HT-29 (cell line): ENCODE results near the gene DCTN4. TPM values are rescaled to one million over a fixed set of nuclear protein-coding genes. Genes with fewer than 3 reads are reported as not detected.
"Not testable (repeated sequence)": the region's sequence is repeated elsewhere in the genome, so short reads cannot be mapped to it uniquely, and the experiment has no call there.

Experiments used
- DNase-seq: peaks from one replicate; pipeline ENCODE4 v3.0.0-alpha.2; 2015; ENCODE audit warnings: low spot score
- total RNA-seq: library from RNA; depleted of rRNA; stranded (reverse); fragments of >200 nt; shearing (Covaris generic); gene quantifications from 2 replicates; pipeline ENCODE4 v1.2.3, GENCODE V29; 2014

The DCTN4 gene
- total RNA-seq, 1 experiment from 2014 or later: 30.6 TPM

DNA sequence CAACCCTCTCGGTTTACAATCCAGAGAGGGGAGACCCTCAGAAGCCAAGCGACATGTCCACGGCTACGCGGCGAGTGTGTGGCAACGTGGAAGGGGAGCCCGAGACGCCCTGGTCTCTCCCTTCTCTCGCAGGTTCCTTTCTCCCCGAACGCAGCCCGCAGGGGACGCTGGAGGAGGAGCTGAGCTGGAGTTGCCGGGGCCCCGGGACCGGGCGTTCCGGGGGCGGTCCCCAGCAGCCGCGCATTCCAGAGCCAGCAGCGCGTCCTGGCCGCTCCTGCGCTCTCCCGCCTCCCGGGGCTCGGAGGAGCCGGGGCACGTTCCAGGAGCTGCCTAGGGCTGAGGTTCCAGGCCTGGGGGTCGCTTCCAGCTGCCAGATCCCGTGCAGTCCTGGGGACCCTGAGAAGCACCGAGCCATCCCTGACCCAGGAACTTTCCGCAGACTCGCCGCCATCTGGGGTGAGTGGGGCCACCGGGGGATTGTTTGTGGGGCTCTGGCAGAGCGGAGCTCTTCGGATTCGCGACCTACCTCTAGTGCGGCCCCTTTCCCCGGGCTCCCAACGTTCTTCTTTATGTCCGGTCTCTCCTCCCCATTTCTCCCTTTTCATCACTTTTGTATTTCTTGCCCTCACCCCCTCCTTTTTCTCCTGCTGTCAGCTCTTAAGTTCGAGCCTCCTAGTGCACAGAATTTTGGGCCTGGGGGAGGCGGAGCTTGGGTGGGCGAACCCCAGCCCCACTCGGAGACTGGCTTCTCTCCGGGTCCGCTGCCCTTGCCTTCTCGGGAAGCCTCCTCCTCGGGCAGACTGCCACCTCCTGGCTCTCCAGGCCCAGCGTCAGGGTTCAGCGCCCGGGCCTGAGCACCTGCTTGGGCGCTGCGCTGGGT, 19.9 kb upstream of the DCTN4 start, which contains the start of gene SMIM3:
SMIM3 (plus strand) TSS at position 241 of the 880 bp plus-strand sequence. CDS start 16,684 bp downstream, outside the sequence.
- DNase-seq: peak; percentile 68

DNA sequence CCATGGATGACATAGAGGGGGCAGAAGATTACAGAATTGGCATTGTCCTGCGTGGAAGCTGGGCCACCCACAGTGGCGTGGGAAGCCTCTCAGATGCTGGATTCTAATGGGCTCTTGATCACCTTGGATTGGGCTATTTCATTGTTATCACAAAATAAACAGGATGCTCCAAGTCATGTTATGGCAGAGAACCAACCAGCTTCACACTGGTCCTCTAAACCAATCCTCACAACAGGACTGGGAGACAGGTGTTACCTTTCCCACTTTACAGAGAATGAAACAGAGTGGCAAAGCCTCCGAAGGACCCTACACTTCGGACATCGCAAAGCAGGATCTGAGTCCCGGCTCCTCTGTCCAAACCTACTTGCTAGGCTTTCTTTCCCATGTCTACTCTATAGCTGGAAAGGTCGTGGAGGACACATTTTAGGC, 19.3 kb upstream of the DCTN4 start:
- peak; percentile 55 for DNase-seq

DNA sequence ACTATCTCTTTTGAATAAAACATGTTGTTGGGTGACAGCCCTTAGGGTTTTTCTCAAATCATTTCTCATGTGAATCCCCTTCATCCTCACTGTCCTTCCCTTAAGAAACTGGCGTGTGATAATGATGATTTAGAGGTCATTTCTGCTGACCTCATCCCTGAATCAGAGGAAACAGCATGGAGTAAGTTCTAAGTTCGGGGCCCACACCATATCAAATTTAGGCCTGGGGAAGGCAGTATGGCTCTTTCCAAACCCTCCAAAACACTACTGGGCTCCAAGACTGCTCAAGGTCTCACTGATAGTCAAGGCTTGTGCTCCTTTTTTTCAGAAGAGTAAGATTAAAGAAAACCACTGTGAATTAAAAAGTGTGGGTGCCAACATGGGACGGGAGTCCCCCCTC, 18.9 kb upstream of the DCTN4 start:
- no peak for DNase-seq

DNA sequence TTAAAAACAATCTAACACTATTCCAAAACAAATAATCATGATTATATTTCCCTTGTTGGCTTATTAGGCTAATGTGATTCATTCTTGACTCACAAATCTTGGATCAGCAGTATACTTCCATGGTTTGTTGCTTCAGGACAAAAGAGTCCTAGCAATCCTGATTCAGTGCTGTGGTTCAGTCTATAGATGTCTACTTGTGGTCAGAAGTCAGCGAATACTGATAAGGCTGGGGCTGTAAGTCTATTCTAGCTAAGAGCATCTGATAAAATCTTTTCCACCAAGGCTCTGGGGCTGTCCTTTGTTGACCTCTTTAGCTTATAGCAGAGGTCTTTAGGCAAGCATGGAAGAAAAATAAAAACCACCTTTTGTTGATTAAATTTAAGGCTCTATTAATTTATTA, 15.3 kb upstream of the DCTN4 start:
- no peak for DNase-seq

DNA sequence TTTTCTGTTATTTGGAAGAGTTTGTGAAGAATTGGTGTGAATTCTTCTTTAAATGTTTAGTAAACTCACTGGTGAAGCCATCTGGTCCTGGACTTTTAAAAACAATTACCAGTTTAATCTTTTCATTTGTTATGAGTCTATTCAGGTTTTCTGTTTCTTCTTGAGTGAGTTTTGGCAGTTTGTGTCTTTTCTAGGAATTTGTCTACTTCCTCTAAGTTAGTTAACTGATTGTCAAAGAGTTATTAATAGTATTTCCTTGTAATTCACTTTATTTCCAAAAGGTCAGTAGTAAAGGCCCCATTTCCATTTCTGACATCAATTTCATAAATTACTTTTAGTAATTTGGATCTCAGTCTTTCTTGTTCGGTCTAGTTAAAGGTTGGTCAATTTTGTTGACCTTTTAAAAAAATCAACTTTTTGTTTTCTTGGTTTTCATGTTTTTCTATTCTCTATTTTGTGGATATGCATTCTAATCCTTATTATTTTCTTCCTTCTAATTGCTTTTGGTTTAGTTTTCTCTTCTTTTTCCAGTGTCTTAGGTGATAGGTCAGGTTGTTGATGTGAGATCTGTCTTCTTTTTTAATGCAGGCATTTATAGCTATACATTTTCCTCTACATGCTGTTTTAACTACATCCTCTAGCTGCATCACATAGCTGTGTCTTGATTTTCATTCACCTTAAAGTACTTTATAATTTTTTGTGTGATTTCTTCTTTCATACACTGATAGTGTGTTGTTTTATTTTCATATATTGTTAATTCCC, 12.4 kb upstream of the DCTN4 start:
- DNase-seq: no peak

DNA sequence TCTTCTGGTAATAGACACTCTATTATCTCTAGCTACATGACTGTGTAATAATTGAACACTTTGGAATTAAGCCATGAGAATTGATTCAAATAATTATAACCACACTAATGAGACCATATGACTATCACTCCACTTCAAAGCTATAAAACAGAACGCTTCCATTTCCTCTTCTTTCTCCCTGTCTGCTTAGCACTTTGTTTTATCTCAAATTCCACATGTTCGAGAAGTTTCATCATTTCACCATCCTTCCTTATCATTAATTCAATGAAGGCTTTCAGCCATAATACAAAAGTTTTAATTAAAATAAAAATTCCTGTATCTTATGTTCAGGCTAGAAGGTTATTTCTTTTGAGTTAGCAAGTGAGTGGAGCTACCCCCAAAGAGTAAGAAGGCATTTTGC, 7.4 kb upstream of the DCTN4 start:
- DNase-seq: no peak

DNA sequence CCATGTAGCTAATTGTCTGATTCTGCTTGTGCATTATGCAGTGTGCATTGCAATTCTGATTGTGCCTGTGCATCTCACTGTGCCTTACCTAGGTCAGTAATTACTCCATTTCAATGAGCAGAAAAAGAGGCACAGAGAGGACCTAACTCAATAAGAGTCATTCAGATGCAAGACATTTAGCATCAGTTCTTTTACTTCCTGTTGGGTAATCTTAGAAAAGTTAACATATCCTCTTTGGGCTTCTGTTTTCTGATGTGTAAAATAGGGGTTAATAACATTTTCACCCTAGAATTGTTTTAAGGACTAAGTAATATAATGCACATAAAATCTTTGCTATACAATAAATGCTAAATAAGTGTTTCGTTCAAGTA, 7.0 kb upstream of the DCTN4 start:
- no peak for DNase-seq

DNA sequence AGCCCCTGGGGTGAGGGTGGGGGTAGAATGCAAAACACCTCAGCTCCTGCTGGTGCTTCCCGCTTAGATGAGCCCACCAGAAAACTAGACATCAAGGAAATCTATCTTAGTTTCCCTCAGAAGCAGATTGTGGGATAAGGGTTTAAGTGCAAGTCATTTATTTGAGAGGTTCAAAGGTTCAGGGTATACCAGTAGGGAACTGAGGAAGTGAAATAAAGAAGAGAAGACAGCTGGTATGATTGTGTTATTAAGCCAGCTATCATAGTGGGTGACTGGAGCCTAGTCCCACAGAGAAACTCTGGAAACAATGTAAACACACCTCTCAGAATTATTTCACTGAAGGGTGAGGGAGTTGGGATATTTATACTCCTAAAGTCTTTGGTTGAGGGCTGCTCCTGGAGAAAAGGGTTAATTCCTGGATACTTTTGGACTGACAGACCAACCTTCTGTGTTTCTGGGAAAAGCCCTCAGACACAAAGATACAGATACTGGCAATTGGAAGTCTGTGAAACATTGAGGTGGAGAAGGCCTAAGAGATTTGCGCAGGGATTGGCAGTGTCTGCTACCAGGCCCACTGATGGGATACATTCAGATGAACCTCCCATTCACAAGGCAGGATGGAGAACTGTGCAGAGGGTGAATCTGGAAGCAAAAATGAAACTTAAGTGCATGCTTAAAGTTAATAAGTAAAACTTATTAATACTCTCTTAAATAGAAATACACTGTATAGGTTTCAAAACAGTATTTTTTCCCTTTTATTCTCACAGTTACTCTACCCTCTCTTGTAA, 6.4 kb upstream of the DCTN4 start:
- DNase-seq: no peak

DNA sequence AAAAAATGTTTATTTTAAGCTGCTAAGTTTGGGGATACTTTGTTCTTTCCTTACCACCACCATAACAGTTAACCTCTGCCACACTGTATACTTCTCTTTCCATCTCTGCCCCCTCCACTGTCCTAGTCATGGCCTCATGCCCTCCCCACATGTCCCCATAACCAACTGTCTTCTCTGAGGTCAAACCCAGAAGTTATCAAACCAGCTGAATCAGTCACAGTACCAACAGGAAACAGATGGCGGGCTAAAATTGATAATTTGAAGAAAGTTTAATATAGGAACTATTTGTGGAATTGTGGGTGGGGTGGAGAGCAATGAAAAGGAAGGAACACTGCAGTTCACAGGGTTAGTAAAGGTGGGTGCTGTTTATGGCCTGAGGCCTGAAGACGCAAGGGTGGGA, 5.7 kb upstream of the DCTN4 start:
- no peak for DNase-seq

DNA sequence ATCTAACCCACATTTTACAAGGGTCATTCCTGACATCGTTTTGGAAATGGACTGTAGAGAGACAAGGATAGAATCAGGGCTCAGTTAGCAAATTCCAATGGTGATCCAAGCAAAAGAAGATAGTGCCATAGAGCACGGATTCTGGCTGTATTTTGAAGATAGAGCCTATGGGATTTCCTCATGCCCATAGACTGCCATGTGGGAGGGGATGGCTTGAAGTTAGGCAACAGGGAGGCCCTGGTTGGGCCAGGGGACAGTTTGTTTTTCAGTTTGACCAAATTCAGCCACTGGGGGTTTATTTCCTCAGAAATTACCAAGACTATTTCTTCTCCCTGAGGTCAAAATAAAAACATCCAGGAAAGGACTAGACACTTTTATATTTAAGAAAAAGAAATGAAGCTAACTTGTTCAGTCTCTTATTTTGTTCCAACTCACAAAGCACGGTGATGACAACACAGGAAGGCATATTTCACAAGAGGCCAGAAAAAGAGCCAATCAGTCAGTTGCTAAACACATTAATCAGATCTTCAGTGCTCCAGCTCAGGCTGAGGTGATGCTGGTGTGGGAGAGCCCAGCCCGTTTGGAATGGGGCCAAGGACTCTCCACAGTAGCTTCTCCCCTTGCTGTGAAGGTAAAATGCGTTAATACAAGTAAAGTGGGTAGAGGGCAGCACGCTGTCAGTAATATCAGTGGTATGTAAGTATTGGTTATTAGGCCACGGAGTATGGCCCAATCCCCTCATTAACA, 4.4 kb upstream of the DCTN4 start:
- peak; percentile 62 for DNase-seq

DNA sequence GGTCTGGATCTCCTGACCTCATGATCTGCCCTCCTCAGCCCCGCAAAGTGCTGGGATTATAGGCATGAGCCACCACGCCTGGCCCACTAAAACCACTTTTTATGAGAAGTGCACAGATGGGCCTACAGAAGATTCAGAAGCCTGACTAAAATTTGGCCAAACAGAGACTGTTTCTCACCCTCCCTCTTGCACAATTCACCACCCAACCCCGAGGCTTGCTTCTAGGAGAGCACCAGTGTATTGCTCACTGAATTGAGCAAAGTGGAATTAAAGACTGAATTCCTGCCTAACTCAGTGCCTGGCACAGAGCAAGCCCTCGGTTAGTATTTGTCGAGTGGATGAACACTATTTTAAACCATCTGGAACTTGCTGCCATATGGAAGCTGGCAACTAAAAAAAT, 3.4 kb upstream of the DCTN4 start:
- no peak for DNase-seq

DNA sequence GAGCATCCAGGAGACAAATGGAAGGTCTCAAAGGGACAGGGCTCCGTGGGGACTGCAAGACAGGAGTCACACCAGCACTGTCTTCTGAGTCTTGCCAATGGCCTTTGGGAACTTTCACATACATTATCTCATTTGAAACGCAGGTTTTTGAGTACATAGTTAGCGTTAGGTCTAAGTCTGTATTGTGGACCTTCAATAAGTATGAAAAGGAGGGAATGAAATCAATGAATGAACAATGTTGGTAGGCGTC, 442 bp upstream of the DCTN4 start:
- no peak for DNase-seq

DNA sequence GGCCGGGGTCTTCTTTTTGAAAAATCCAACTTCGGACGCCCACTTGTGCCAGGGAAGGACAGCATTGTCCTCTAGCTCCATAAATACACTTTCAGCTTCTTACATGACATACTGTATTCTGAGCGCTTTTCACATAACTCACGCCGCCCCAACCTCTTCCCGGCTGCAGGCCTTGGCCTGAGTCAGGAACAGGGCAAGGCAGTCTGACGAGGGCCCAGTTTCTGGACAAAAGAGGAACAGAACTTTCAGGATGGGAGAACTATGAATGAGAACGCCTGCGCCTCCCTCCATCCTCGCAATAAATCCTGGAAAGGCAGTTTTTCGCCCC, 650 bp downstream of the DCTN4 start:
- no peak for DNase-seq

DNA sequence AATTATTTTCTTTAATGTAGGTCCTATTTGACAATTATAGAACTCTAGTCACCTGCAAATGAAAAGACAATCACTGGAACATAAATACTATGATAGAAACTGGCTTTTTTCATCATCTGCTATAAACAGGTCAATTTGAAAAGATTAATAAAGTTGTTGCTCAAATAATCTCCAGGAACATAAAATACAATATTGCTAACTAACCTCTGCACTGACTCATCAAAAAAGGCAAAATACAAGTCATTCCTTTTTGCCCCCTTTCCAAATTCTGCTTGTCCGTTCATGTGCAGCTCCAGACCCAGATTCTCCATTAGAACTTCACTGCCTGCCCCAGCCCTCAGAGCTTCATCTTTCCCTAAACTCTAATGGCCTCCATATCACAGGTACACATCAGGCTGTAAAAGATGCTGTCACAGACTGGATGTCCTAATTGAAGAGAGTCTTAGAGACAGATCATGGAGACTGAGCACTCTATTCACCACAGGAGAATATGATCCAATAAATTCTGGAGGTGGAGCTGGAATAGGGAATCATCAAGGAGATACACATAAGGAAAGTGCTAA, 1.6 kb downstream of the DCTN4 start:
- no peak for DNase-seq

DNA sequence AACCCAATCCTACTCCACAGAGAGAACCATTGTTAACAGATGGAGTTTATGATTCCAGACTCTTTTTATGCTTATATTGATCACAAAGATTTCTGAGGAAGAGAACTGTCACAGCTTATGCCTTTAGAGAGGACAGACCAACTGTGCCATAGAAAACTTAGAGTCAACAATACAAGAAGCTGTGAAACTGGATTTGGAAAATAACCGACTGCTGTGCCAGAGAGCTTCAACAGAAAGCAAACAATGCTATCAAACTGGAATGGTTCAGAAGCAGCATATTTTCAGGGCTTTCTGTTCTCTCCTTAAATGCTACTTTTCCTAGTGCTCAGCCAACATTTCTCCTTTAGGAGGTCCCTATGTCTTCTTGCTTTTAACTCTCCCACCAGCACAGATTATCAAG, 5.0 kb downstream of the DCTN4 start:
- no peak for DNase-seq

DNA sequence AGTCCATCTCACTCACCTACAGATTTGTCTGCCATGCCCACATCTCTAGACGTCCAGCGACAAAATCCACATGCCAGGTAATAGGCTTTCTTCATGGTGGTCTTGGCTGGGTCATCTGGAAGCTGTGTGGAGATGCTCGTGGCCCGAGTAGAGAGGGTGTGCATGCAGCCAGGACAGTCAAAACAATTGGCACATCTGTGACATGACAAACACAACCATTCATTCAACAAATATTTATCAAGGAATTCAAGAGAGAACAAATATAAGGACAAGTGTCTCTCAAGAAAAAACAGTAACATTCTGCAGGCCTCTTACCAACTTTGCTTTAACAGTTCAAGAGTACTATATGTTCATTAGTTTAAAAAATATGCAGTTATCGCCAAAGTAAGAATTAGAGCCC, 5.4 kb downstream of the DCTN4 start:
- DNase-seq: no peak

DNA sequence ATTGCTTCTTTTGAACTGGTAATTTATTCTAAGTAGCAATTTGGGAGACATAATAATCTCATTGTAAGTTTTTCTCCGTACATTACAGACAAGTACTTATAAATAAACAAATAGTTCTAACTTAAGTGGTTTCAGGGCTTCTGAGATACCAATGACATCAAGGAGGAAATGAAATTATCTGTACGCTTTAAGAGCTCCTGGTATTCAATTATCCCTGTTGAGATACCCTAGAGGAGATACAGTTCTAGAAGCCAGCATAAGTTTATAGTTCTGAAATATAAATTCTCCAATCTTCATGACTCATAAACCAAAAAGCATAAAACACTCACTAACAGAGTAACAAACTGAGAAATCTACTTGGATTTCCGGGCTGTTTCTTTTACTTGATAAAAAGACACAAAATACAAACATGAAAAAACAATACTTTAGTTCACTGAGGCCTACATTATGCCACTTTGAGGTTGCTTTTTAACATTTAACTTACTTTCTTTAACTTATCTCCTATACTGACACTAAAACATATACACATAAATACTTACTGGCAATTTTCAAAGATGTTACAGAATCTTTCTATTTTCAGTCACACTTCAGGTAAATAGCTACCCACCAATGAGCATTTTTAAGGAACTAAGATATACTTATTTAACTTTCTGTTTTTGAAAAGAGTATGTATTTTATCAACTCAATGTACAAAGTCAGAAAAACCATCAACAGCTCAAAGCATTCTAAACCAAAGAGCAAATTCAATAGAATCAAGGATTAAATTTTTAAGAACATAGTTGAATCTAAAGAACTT, 7.5 kb downstream of the DCTN4 start:
- no peak for DNase-seq

DNA sequence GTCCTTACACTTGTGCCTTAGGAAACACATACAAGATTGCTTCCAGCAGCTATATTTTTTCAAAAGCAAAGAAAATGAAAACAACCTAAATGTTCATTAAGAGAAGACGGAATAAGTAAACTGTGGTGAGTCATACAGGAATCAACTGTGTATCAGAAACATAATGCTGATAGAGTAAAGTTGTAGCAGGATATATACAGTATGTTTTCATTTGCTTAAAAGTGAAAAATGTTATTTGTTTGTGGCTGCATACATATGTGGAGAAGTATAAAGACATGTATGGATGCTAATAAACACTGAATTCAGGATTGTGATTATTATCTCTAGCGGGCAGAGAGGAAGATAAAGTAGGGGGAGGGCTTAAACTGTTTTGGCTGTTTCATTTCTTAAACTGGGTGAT, 8.3 kb downstream of the DCTN4 start:
- DNase-seq: no peak

DNA sequence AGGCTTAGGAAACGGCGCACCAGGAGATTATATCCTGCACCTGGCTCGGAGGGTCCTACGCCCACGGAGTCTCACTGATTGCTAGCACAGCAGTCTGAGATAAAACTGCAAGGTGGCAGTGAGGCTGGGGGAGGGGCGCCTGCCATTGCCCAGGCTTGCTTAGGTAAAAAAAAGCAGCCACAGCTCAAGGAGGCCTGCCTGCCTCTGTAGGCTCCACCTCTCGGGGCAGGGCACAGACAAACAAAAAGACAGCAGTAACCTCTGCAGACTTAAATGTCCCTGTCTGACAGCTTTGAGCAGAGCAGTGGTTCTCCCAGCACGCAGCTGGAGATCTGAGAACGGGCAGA, 15.7 kb downstream of the DCTN4 start:
- DNase-seq: not testable (repeated sequence)

DNA sequence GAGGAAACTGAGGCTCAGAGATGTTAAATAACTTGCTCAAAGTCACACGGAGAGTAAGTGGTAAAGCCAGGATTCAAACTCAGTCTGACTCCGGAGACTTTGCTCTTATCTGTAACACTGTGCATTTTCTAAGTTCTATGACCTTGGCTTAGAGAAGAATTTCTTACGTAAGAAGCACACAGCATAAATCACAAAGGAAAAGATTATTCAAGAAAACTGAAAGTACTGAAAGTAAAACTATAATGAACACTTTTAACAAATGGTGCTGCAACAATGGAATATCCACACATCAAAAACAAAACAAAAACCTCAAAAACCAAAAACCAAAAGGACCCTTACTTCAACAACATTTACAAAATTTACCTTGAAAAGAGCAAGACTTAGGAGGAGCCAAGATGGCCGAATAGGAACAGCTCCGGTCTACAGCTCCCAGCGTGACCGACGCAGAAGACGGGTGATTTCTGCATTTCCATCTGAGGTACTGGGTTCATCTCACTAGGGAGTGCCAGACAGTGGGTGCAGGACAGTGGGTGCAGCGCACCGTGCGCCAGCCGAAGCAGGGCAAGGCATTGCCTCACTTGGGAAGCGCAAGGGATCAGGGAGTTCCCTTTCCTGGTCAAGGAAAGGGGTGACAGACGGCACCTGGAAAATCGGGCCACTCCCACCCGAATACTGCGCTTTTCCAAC, 16.2 kb downstream of the DCTN4 start:
- not testable (repeated sequence) for DNase-seq
